ENCODE data around the gene ELOVL5. TPM values are rescaled to one million over a fixed set of nuclear protein-coding genes. Genes with fewer than 3 reads are reported as not detected.

ELOVL5 gene
- total RNA-seq, 4 donors from 2014 or later = 39.7 to 84.2 (median 57.4) TPM

DNA sequence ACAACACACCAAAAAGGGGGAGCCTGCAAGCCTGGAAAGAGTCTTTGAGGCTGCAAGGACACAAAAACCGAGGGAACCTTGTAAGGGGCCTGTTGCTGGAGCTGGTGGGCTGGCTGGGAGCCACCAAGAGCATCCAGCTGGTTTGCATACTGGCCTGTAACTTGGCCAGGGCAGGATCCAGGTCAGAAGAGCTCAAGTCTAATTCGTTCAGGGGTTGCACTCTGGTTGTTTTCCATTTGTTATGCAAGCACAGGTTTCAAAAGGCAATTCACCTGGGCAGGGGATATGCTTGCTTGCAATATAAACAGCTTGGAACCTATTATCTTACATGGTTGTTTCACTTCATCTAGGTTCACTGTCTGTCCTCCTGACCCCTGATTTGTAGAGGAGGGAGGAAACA is 101.8 kb downstream of the ELOVL5 start:
- Histone ChIP-seq H3K4me3 (no peak overlapping the region), H3K36me3 (no peaks in the 10 kb centered on the region), H3K9me3 (no peaks in the 10 kb centered on the region), H3K27ac (no peak overlapping the region), H3K27me3 (no peaks in the 10 kb centered on the region), H3K4me1 (no peaks in the 10 kb centered on the region)
- no peak for DNase-seq (ENCODE audit: low spot score in 2 of 2)
- WGBS = 62% methylated on average over 2 of the region's 2 CpGs
- no peak for TF ChIP-seq POLR2AphosphoS5 (IDR thresholded peaks at IDR 0.05)
- TF ChIP-seq POLR2A (IDR thresholded peaks at IDR 0.05) = no peak
- TF ChIP-seq, protein P1, sequence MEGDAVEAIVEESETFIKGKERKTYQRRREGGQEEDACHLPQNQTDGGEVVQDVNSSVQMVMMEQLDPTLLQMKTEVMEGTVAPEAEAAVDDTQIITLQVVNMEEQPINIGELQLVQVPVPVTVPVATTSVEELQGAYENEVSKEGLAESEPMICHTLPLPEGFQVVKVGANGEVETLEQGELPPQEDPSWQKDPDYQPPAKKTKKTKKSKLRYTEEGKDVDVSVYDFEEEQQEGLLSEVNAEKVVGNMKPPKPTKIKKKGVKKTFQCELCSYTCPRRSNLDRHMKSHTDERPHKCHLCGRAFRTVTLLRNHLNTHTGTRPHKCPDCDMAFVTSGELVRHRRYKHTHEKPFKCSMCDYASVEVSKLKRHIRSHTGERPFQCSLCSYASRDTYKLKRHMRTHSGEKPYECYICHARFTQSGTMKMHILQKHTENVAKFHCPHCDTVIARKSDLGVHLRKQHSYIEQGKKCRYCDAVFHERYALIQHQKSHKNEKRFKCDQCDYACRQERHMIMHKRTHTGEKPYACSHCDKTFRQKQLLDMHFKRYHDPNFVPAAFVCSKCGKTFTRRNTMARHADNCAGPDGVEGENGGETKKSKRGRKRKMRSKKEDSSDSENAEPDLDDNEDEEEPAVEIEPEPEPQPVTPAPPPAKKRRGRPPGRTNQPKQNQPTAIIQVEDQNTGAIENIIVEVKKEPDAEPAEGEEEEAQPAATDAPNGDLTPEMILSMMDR (IDR thresholded peaks at IDR 0.05) = no peak
- no peak for TF ChIP-seq EP300 (IDR thresholded peaks at IDR 0.05)

DNA sequence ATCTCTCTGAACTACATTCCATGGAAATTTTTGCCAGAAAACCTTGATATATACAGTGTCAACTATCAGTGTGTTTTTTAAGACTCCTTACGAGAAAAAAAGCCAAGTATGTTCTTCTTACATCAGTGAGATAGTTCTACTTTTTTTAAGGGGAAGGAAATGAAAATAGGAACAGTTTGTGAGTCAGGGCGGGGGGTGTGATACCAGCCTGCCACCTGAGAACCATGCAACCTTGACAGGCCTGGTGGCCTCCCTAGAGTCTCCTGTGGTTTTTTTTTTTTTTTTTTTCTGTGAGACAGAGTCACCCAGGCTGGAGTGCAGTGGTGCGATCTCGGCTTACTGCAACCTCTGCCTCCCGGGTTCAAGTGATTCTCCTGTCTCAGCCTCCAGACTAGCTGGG is 103.8 kb downstream of the ELOVL5 start:
- WGBS = 87% methylated on average over 5 of the region's 5 CpGs
- H3K27ac ChIP-seq = no peak overlapping the region
- H3K4me1 ChIP-seq = no peaks in the 10 kb centered on the region
- TF ChIP-seq, protein P1 (IDR thresholded peaks at IDR 0.05) = no peak
- TF ChIP-seq POLR2A (IDR thresholded peaks at IDR 0.05) = no peak
- no peak for TF ChIP-seq POLR2AphosphoS5 (IDR thresholded peaks at IDR 0.05)
- H3K9me3 ChIP-seq = no peaks in the 10 kb centered on the region
- DNase-seq (ENCODE audit: low spot score in 2 of 2) = no peak
- H3K27me3 ChIP-seq = no peaks in the 10 kb centered on the region
- H3K36me3 ChIP-seq = no peaks in the 10 kb centered on the region
- no peak overlapping the region for H3K4me3 ChIP-seq

DNA sequence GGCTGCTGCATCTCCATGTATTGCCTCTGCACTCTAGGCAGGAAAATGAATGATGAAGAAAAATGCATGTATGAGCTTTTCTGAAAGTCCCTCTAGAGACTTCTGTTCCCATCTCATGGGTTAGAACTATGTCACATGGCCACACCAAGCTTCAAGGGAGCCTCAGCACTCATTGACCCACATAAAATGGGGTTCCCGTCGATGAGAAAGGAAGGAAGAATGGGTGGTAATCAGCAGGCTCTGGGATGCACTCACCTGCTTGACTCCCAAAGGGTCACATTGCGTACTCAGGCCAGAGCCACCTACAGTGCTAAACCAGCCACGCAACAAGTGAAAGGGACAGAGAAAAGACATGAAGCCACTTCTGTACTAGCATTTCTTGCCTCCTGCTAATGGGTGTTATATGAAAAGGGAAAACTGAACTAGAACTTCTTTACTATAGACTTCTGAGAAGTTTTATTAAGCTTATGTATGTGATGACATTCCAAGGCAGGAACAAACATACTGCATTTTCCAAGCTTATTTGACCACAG is 104.3 kb downstream of the ELOVL5 start:
- WGBS = 91% methylated on average over 4 of the region's 4 CpGs
- no peak for DNase-seq (ENCODE audit: low spot score in 2 of 2)
- Histone ChIP-seq H3K36me3 (no peaks in the 10 kb centered on the region), H3K4me3 (no peak overlapping the region), H3K9me3 (no peaks in the 10 kb centered on the region), H3K4me1 (no peaks in the 10 kb centered on the region), H3K27ac (no peak overlapping the region), H3K27me3 (no peaks in the 10 kb centered on the region)
- TF ChIP-seq, protein P1 (IDR thresholded peaks at IDR 0.05) = no peak
- TF ChIP-seq POLR2AphosphoS5 (IDR thresholded peaks at IDR 0.05) (no peak), POLR2A (IDR thresholded peaks at IDR 0.05) (no peak), EP300 (IDR thresholded peaks at IDR 0.05) (no peak)

DNA sequence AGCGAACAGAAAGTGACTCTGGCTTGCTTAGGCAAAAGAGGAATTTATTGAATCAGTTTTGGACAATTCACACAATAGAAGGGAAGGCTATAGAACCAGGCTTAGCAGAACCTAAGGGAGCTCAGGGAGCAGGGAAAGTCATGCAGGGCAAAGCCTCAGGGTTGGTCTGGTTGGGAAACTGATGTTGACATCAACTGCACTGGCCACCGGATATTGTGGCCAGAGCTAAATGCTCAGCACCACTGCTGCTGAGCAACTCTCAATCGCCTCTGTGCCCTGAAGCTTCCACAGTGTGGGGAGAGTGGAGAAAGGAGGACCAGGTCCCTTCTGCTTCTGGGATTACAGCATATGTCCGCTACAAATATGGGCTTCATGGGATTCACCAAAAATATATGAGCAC is 106.8 kb downstream of the ELOVL5 start:
- 92% methylated on average over 4 of the region's 4 CpGs for WGBS
- no peak for DNase-seq (ENCODE audit: low spot score in 2 of 2)
- TF ChIP-seq, protein P1 (IDR thresholded peaks at IDR 0.05) = no peak
- TF ChIP-seq POLR2AphosphoS5 (IDR thresholded peaks at IDR 0.05) (no peak), EP300 (IDR thresholded peaks at IDR 0.05) (no peak), POLR2A (IDR thresholded peaks at IDR 0.05) (no peak)
- Histone ChIP-seq H3K27ac (no peak overlapping the region), H3K27me3 (no peaks in the 10 kb centered on the region), H3K4me3 (no peak overlapping the region), H3K4me1 (no peaks in the 10 kb centered on the region), H3K36me3 (no peaks in the 10 kb centered on the region), H3K9me3 (no peaks in the 10 kb centered on the region)

DNA sequence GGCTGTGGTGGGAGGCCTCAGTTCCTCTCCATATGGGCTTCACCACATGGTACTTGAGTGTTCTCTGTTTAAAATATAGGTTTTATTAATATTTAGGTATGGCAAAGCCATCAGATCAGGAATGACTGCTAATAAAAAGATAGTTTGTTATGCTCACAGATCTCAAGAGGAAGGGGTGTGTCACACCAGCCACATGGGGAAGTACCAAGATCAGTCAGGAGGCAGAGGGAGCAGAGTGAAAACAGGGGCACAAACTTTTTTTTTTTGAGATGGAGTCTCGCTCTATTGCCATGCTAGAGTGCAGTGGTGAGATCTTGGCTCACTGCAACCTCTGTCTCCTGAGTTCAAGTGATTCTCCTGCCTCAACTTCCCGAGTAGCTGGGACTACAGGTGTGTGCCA is 108.0 kb downstream of the ELOVL5 start:
- Histone ChIP-seq H3K4me3 (no peak overlapping the region), H3K9me3 (no peaks in the 10 kb centered on the region), H3K27ac (no peak overlapping the region), H3K36me3 (no peaks in the 10 kb centered on the region), H3K27me3 (no peaks in the 10 kb centered on the region), H3K4me1 (no peaks in the 10 kb centered on the region)
- DNase-seq (ENCODE audit: low spot score in 2 of 2) = no peak
- TF ChIP-seq POLR2AphosphoS5 (IDR thresholded peaks at IDR 0.05) = no peak
- WGBS = 66% methylated on average over 2 of the region's 2 CpGs

DNA sequence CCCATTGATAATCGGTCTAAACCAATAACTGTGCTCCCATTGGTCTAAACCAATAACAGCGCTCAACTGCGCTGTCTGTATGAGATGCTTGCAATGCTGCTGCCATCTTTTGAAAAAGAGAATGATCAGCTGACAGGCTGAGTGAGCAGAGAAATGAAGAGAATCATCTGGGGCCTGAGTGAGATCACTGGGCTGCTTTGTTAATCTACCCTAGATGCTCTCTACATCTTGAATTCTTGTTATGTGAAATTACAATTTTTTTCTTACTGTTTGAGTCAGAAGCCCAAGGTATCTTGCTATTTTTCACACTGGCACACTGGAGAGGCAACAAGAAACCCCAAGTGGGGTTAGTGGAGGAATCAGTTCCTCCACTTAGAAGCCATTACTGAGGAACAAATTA is 108.6 kb downstream of the ELOVL5 start:
- H3K9me3 ChIP-seq = no peaks in the 10 kb centered on the region
- H3K4me1 ChIP-seq = no peaks in the 10 kb centered on the region
- 98% methylated on average over 3 of the region's 3 CpGs for WGBS
- no peak overlapping the region for H3K27ac ChIP-seq
- no peak for TF ChIP-seq POLR2A (IDR thresholded peaks at IDR 0.05)
- no peak for TF ChIP-seq EP300 (IDR thresholded peaks at IDR 0.05)
- TF ChIP-seq POLR2AphosphoS5 (IDR thresholded peaks at IDR 0.05) = no peak
- TF ChIP-seq, protein P1 (IDR thresholded peaks at IDR 0.05) = no peak
- no peak for DNase-seq (ENCODE audit: low spot score in 2 of 2)
- H3K36me3 ChIP-seq = no peaks in the 10 kb centered on the region
- no peak overlapping the region for H3K4me3 ChIP-seq
- no peaks in the 10 kb centered on the region for H3K27me3 ChIP-seq
